NCI-H69 (cell line): ENCODE measurements around the gene POLR1B.
"Not testable (repeated sequence)": the region's sequence is repeated elsewhere in the genome, so short reads cannot be mapped to it uniquely, and the experiment has no call there.

Source experiments
- DNase-seq: peaks from one replicate; lab custom pipeline; 2025; lab: John Stamatoyannopoulos, UW

The POLR1B gene

DNA sequence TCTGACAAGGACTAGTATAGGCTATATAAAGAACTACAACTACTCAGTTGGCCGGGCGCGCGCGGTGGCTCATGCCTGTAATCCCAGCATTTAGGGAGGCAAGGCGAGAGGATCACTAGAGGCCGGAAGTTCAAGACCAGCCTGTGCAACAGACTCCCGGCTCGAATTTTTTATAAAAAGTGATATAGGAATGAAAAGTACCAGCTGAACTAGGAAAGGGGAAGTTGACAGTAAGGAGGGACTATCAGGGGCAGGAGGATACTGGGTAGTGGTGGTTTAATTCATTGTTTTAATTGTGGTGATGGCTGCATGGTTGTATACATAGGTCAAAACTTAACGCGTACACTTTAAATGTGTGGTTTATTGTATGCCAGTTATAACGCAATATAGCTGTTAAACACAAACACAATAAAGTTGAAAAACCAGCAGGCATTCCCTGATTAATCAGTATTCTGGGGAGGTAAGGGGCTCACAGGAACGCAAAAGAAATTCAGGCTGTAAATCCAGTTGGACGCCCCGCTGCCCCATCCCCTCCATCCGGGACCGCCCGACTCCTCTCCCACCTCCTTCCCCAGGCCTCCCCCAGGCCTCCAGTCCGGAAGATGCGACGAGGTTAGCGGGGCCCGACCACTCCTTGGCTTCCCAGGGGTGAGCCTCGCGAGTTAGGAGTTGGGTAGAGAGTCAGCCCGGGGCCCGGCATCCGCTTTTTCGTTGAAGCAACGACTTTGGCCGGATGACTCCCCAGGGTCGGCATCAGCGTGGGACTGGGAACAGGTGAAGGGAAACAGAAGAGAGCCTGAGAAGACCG, 746 bp upstream of the POLR1B start:
- DNase-seq, result peak; percentile 88

DNA sequence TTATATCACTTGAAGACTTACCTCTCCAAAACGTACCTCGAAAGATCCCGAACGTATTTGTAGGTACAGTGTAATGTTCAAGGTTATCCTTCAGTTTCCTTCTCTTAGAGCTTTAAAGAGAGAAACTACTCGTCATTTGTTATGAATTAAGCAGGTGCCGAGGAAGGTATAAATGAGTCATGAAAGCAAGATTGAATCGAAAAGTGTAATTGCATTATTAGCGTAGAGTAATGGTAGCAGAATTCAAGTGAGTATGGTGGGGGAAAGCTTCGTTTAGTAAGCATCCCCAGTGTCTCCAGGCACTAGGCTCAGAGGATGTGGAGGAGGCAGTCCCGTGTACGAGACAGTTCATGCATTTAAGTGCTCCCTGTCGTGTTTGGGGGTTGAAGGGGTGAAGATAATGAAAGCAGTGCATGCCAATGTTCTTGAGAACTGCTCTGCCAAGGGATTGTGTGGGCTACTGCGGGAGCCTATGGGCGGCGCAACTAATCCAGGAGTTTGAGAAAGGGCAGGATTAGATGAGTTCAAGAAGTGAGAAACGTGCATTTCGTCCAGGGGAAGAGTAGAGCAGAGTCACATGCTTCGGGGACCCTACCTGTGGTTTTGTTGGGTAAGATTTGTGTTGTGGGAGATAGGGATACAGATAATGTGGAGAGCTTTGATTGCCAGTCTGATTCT, 858 bp downstream of the POLR1B start:
- DNase-seq, result peak; percentile 20

- no peak for DNase-seq
Measured at GRCh38 chr2:112547333-112547732, 5.1 kb downstream of the POLR1B start.

- no peak for DNase-seq
Measured at GRCh38 chr2:112548980-112549379, 6.7 kb downstream of the POLR1B start.

DNA sequence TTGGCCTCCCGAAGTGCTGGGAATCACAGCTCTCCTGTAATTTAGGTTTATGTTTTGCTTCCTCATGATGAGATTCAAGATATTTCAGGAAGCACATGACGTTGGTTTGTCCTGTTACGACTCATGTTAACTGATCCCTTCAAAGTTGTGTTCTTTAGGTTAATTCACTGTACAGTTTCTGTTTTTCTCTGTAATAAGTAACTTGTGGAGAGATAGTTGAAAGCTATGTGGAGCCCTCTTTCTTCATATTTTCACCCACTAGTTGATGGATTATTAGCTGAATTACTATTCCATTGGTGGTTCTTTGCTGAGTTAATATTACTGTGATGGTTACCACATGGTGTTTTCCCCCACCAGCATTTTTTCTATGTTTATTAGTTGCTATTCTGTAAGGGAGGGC, 23.8 kb downstream of the POLR1B start:
- no peak for DNase-seq

DNA sequence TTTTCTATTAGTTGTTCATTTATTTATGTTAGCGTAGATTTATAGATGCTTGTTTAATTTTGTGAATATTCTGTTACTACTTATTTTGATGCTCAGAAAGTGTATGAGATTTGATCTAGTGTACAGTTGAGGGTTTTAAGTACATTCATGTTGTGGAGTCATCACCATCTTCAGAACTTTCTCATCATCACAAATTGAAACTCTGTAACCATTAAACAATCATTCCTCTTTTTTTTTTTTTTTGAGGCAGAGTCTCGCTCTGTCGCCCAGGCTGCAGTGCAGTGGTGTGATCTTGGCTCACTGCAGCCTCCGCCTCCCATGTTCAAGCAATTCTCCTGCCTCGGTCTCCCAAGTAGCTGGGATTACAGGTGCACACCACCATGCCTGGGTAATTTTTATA, 24.2 kb downstream of the POLR1B start:
- DNase-seq, result not testable (repeated sequence)

DNA sequence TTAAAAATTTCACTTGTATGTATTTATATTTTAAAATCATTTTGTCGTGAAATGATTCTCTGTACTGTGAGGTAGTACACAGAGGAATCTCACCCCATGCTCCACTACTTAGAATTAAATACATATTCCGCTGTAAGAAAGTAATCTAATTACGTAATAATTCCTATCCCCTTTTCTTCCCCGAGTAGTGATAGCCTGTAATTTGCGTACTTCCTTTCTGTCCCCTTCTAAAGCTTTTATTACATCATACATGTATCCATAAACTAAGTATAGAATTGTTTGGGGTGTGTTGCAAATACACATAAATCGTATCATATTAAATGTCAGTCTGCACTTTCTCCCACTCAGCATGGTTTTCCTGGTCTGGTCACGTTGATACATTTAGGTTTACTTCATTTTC, 29.7 kb downstream of the POLR1B start:
- DNase-seq, result no peak

DNA sequence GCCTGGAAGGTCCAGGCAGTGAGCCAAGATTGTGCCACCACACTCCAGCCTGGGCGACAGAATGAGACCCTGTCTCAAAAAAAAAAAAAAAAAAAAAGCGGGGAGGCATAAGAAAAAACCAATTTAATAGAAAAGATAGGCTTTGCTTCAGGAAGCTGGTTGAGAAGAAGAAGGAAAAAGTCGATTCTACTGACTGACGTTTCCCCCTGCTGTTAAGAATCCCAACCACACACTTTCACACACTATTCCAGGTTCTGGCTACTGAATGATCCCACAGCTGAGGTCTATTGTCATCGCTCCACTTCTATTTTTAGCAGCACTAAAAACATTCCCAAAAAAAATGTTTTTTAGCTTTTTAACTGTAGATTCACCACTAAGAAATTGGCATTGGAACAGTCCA, 35.5 kb downstream of the POLR1B start:
- DNase-seq, result no peak

DNA sequence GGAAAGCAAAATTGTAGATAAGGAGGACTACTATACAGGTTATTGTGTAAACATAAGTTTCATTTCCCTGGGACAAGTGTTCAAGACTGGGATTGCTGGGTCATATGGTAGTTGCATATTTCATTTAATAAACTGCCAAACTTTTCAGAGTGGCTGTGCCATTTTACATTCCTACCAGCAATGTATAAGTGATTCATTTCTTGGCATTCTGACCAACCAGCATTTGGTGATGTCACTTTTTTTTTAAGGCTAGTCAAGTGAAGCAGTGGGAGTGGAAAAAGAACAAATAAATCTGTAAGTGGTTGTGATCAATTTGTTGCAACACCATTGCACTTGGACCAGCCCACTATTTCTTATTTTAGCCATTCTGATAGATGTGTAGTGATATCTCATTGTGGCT, 37.0 kb downstream of the POLR1B start:
- no peak for DNase-seq

DNA sequence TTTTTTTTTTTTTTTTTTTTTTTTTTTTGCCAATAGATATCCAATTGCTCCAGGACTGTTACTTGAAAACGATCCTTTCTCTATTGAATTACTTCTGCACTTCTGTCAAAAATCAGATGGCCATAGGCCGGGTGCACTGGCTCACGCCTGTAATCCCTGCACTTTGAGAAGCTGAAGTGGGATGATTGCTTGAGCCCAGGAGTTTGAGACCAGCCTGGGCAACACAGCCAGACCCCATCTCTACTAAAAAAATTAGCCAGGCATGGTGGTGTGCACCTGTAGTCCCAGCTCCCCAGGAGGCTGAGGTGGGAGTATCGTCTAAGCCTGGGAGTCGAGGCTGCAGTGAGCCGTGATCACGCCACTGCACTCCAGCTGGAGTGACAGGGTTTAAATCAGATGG, 37.8 kb downstream of the POLR1B start:
- DNase-seq, result no peak

DNA sequence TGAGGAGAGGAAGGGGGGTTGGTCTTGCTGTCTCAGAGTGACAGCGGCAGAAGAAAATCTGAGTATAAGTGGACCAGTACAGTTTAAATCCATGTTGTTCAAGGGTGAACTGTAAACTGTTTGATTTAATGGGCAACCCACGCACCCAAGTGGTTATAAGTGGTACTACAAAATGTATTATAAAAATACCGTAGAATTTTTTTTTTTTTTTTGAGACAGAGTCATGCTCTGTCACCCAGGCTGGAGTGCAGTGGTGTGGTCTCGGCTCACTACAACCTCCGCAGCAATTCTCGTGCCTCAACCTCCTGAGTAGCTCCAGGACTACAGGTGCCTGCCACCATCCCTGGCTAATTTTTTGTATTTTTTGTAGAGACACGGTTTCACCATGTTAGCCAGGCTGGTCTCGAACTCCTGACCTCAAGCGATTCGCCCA, 40.1 kb downstream of the POLR1B start:
- DNase-seq, result peak; percentile 55

- peak; percentile 15 for DNase-seq
Measured at GRCh38 chr2:112583497-112584133, 41.4 kb downstream of the POLR1B start.

GRCh38 chr2:112584134-112584890, 42.0 kb downstream of the POLR1B start, which contains the start of gene CHCHD5:
Gene CHCHD5 (plus strand): TSS chr2:112584609. CDS start chr2:112584648, 39 bp downstream.
- DNase-seq, result peak; percentile 94

DNA sequence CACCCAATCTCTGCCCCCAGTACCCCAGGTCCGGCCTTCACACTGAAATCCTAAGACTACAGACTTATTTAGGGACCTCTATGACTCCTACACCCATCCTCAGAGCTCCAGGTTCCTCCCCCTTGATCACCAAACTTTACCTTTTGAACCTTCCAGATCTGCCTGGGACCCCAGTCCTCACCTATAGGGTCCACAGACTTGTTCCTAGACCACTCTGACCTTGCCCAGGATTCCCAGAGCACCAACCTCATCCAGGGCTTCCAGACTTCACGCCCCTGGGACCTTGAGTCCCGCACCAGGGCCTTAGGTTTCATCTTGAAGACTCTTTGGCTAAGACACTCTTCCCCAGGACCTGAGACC, 42.6 kb downstream of the POLR1B start:
- DNase-seq, result no peak

- DNase-seq, result no peak
Measured at GRCh38 chr2:112585400-112585799, 43.1 kb downstream of the POLR1B start.

DNA sequence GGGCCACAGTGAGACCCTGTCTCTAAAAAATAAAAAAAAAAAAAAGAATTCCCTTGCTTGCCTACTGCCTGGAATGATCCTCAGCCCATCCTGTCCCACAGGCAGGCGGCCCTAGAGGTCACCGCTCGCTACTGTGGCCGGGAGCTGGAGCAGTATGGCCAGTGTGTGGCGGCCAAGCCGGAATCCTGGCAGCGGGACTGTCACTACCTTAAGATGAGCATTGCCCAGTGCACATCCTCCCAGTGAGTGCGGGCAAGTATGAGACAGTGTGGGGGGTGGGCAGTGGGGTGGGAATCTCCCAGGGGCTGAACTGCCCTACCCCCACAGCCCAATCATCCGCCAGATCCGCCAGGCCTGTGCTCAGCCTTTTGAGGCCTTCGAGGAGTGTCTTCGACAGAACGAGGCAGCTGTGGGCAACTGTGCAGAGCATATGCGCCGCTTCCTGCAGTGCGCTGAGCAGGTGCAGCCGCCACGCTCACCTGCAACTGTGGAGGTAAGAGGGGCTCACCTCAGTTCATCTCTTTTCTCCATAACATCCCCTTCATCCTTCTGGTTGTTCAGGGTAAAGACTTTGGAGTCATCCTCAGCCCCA, 43.7 kb downstream of the POLR1B start:
- DNase-seq, result no peak

DNA sequence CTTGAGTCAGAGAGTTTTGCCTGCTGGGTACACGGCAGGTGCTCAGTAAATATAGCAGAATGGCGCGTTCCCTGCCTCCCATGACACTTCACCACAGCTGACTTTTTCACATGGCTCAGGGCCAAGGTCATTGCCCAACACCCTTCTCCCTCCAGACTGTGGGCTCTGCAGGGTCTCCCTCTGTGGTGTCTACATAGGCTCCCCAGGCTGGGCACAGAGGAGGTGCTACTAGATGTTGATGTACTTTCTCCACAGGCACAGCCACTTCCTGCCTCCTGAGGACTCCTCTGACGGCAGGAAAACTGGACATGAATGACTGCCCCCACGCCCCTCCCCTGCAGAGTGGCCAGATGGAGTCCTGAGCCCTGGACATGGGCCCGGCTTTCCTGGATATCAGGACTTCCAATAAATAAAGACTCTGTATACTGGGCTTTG, 46.4 kb downstream of the POLR1B start:
- DNase-seq, result peak; percentile 83

GRCh38 chr2:112591413-112591812, 49.1 kb downstream of the POLR1B start:
- no peak for DNase-seq

DNA sequence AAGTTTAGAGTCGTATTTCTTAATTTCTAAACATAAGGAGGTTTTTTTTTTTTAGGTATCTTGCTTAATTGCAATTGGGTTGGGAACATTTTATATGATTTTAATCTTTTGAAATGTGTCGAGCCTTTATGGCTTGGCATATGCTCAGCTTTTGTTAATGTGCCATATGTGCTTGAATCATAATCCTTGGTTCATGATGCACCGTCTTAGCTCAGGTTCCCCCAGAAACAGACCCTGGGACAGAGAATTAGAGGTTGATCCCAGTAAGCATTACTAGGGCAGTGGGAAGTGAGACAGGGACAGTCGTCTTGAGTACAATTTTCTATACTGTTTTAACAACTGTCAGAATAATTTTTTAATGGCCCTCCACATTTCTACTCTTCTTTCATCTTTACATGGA, 51.5 kb downstream of the POLR1B start:
- no peak for DNase-seq

DNA sequence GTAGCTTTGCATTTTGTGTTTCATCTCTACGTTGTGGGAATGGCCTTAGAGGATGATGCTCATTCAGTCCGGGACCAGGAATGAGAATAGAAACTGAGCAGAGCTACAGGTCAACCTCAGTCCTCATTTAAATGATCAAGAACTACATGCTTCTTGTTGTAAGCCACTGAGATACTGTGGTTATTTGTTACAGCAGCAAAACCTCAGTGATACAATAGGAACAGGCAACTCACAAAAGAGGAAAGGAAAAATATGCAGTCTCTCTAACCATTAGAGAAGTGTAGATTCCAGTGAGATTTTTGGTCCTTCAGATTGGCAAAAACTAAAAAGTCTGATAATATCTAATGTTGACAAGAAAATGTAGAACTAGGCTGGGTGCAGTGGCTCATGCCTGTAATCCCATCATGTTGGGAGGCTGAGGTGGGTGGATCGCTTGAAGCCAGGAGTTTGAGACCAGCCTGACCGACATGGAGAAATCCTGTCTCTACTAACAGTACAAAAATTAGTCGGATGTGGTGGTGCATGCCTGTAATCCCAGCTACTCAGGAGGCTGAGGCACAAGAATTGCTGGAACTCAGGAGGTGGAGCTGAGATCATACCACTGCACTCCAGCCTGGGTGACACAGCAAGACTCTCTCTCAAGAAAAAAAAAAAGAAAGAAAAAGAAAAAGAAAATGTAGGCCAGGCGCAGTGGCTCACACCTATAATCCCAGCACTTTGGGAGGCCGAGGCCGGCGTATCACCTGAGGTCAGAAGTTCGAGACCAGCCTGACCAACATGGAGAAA, 55.5 kb downstream of the POLR1B start:
- no peak for DNase-seq

DNA sequence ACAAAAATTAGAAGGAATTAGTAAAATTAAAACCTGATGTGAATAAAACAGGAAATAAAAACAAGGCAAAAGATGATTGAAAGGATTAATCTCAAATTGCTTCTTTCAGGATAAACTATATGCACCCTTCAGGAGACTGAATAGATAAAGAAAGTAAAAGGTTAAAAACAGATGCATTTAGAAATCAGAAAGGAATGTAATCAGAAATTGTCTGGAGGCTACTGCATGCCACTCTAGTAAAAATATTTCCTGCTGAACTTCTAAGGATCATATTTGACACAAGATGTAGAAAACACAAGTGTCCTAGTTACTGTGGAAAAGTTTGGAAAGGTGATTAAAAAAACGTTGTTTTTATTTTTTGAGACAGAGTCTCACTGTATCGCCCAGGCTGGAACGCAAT, 58.4 kb downstream of the POLR1B start:
- no peak for DNase-seq
